IMR-90 (cell line): ENCODE results near the gene NUDT3. TPM values are rescaled to one million over a fixed set of nuclear protein-coding genes. Genes with fewer than 3 reads are reported as not detected.

Experiments
- ATAC-seq: fragments of 200-7000 bp; cut with Tn5 transposase; 2 replicates; pipeline ENCODE4 v1.9.1; 2020; ENCODE audit warnings: low read depth, mild to moderate bottlenecking, moderate library complexity
- BruUV-seq: library from RNA; stranded (reverse); fragments of 400-500 nt; replicated peaks from 2 replicates; lab custom pipeline; 2021; lab: Mats Ljungman, UMichigan
- CTCF ChIA-PET: fragments of 300-600 bp; formaldehyde crosslinking; extraction: SDS; loops from one replicate; lab custom pipeline; 2021; ENCODE audit warnings: antibody characterized with exemption; lab: Yijun Ruan, JAX
- POLR2A ChIA-PET: fragments of 300-600 bp; sonication (Branson Sonifier 250); formaldehyde crosslinking; loops from one replicate; lab custom pipeline; 2022; ENCODE audit warnings: antibody characterized with exemption; ENCODE audit not compliant: unreplicated experiment; lab: Charles Lee
- DNase-seq: peaks from one replicate; pipeline ENCODE4 v3.0.0; 2013
- H2AFZ ChIP-seq: replicated peaks from 2 replicates; pipeline ENCODE3; 2013; ENCODE audit warnings: low read length, mild to moderate bottlenecking; ENCODE audit not compliant: poor library complexity
- H2AK5ac ChIP-seq: 2 replicates; pipeline ENCODE4 v1.6.1; 2013; ENCODE audit warnings: low read depth, low read length, inconsistent platforms
- H2AK9ac ChIP-seq: replicated peaks from 2 replicates; pipeline ENCODE3; 2013; ENCODE audit warnings: mild to moderate bottlenecking, low read depth, low read length, moderate library complexity; ENCODE audit not compliant: poor library complexity
- H2BK120ac ChIP-seq: 2 replicates; pipeline ENCODE4 v1.6.1; 2013; ENCODE audit warnings: low read depth, low read length, inconsistent platforms
- H2BK15ac ChIP-seq: 3 replicates; pipeline ENCODE4 v1.6.1; 2013; ENCODE audit warnings: low read depth, low read length, inconsistent platforms
- H2BK20ac ChIP-seq: 2 replicates; pipeline ENCODE4 v1.6.1; 2013; ENCODE audit warnings: low read depth, mild to moderate bottlenecking, inconsistent platforms, low read length, moderate library complexity
- H2BK5ac ChIP-seq: 2 replicates; pipeline ENCODE4 v1.6.1; 2013; ENCODE audit warnings: mild to moderate bottlenecking, low read depth, low read length, inconsistent platforms; ENCODE audit not compliant: poor library complexity, severe bottlenecking
- H3K14ac ChIP-seq: replicated peaks from 2 replicates; pipeline ENCODE4 v1.6.1; 2013; ENCODE audit warnings: low read depth, low read length, inconsistent platforms
- H3K18ac ChIP-seq: 2 replicates; pipeline ENCODE4 v1.6.1; 2013; ENCODE audit warnings: low read depth, low read length, control low read depth
- H3K23ac ChIP-seq: 2 replicates; pipeline ENCODE4 v1.6.1; 2013; ENCODE audit warnings: low read depth, low read length, inconsistent platforms
- H3K27ac ChIP-seq: 2 replicates; pipeline ENCODE4 v1.5.1; 2013; ENCODE audit warnings: mild to moderate bottlenecking, control low read depth, low read length; ENCODE audit not compliant: insufficient read depth
- H3K27me3 ChIP-seq: 2 replicates; pipeline ENCODE4 v1.6.1; 2013; ENCODE audit warnings: low read length; ENCODE audit not compliant: control insufficient read depth, insufficient read depth
- H3K36me3 ChIP-seq: 2 replicates; pipeline ENCODE4 v1.6.1; 2013; ENCODE audit warnings: low read length, mixed read lengths; ENCODE audit not compliant: control insufficient read depth, insufficient read depth
- H3K4ac ChIP-seq: 2 replicates; pipeline ENCODE4 v1.6.1; 2013; ENCODE audit warnings: low read depth, low read length, inconsistent platforms
- H3K4me1 ChIP-seq: 2 replicates; pipeline ENCODE4 v1.6.1; 2013; ENCODE audit warnings: low read length, mixed read lengths; ENCODE audit not compliant: control insufficient read depth, insufficient read depth
- H3K4me2 ChIP-seq: 2 replicates; pipeline ENCODE4 v1.6.1; 2013; ENCODE audit warnings: low read depth, mild to moderate bottlenecking, control low read depth, low read length, moderate library complexity
- H3K4me3 ChIP-seq: 2 replicates; pipeline ENCODE4 v1.5.1; 2013; ENCODE audit warnings: low read depth, mild to moderate bottlenecking, control low read depth, low read length, moderate library complexity; ENCODE audit not compliant: insufficient read depth
- H3K56ac ChIP-seq: 2 replicates; pipeline ENCODE4 v1.6.1; 2013; ENCODE audit warnings: low read length, inconsistent platforms; ENCODE audit not compliant: insufficient read depth; ENCODE audit errors: extremely low read depth
- H3K79me1 ChIP-seq, 2 experiments: 2 replicates each; pipeline ENCODE4 v1.6.1; 2013; ENCODE audit warnings: low read length in 2 of 2, inconsistent platforms in 1 of 2, low read depth in 1 of 2
- H3K9ac ChIP-seq: 2 replicates; pipeline ENCODE4 v1.6.1; 2013; ENCODE audit warnings: low read depth, low read length, control low read depth
- H3K9me1 ChIP-seq: 2 replicates; pipeline ENCODE4 v1.6.1; 2013; ENCODE audit warnings: low read length, inconsistent platforms; ENCODE audit not compliant: insufficient read depth
- H3K9me3 ChIP-seq: 2 replicates; pipeline ENCODE4 v1.6.1; 2013; ENCODE audit warnings: low read length; ENCODE audit not compliant: control insufficient read depth, insufficient read depth
- H4K20me1 ChIP-seq: 2 replicates; pipeline ENCODE4 v1.6.1; 2013; ENCODE audit warnings: low read length, inconsistent platforms; ENCODE audit not compliant: insufficient read depth
- H4K5ac ChIP-seq: 2 replicates; pipeline ENCODE4 v1.6.1; 2013; ENCODE audit warnings: mild to moderate bottlenecking, low read depth, low read length, control low read depth
- H4K8ac ChIP-seq, 2 experiments: 2 replicates each; pipeline ENCODE4 v1.6.1; 2013; ENCODE audit warnings: low read depth in 2 of 2, low read length in 2 of 2, control low read depth in 1 of 2, inconsistent platforms in 1 of 2
- H4K91ac ChIP-seq: 2 replicates; pipeline ENCODE4 v1.6.1; 2013; ENCODE audit warnings: low read depth, low read length, inconsistent platforms; ENCODE audit not compliant: insufficient read depth
- BHLHE40 ChIP-seq: fragments of 150-350 bp; IDR thresholded peaks from 2 replicates; pipeline ENCODE4 v1.6.1; 2016; ENCODE audit warnings: mild to moderate bottlenecking, low read depth, low read length
- CHD1 ChIP-seq: IDR thresholded peaks from 2 replicates; pipeline ENCODE4 v1.6.1; 2012; ENCODE audit warnings: low read depth, low read length, improper control_type of control experiment
- MXI1 ChIP-seq: IDR thresholded peaks from 2 replicates; pipeline ENCODE4 v1.6.1; 2012; ENCODE audit warnings: low read depth, mild to moderate bottlenecking, low read length, moderate library complexity, borderline replicate concordance
- NFE2L2 ChIP-seq: fragments of 150-350 bp; IDR thresholded peaks from 2 replicates; pipeline ENCODE4 v1.6.1; 2016; ENCODE audit warnings: low read depth, mild to moderate bottlenecking, low read length
- WGBS, 2 experiments: methylation state at CpG; one replicate each; pipeline versions ENCODE4 v1.1.5 to v1.1.7; 2013; ENCODE audit warnings: missing lambda C conversion rate in 2 of 2; ENCODE audit not compliant: insufficient read length in 1 of 2; ENCODE audit errors: extremely low coverage in 2 of 2; 5-methylcytosine and 5-hydroxymethylcytosine counted together
- dilution Hi-C: fragments of 300-500 bp; cut with HindIII; formaldehyde crosslinking; loops from one replicate; pipeline ENCODE4 v1.14.3; 2018; ENCODE audit warnings: low sequenced_read_pairs; ENCODE audit not compliant: unreplicated experiment
- in situ Hi-C: fragments of 300-500 bp; cut with MboI; formaldehyde crosslinking; loops from 3 replicates; pipeline ENCODE4 v1.14.3; 2019; ENCODE audit warnings: low sequenced_read_pairs, inconsistent platforms, mixed read lengths
- intact Hi-C: fragments of 100-400 bp; cut with micrococcal nuclease; formaldehyde crosslinking; loops from 2 replicates; pipeline ENCODE4 v1.10.0; 2022
- polyA plus RNA-seq, 3 experiments: library from polyadenylated mRNA; depleted of rRNA; stranded (reverse); fragments of >200 nt; gene quantifications; 2 replicates each; pipeline ENCODE4 v1.2.3, GENCODE V29; 2012; ENCODE audit warnings: low replicate concordance in 1 of 3
- total RNA-seq: library from RNA; depleted of rRNA; stranded (reverse); fragments of >200 nt; gene quantifications from 2 replicates; pipeline ENCODE4 v1.2.3, GENCODE V29; 2012
- TF ChIP-seq, protein P1 (sequence below): conservative IDR thresholded peaks from 2 replicates; pipeline ENCODE4 v1.5.1; 2012; ENCODE audit warnings: mild to moderate bottlenecking, low read depth, low read length, improper control_type of control experiment

The NUDT3 gene
- total and polyA plus RNA-seq, 2 of the 4 experiments (the other 2 are of a cell fraction): 10.1 to 17.2 TPM

DNA sequence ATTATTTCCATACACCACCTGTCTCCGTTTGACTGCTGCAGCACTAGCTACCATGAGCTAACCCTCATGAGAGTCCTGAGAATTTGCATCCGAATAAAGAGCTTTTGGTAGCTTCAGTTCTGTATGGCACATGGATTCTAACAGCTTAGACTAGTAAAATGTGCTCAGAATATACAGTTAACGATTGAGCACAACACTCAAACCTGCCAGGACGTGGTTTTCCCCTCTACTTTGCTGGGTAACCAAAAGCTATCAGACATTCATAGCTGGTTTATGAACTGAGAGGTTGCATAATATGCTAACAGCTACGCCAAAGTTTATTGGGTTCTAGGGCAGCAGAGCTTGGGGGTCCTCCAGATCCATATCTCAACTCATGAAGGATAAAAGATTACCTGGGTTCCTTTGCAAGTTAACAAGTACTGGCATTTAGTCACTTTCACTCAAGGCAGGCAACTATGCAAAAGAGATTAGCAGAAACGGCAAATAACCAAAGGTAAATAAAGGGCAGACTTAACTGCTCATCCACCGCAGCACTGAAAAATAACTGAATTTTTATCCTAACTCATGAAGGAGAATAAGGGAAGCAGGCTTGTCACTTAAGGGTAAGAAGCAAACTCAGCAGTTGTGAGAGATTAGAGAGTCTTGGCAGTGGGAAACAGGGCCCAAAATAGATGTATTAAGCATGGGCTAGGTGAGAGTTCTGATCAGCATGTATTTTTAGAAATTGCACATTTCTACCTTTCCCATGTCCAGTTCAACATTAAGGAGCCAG lies 29.4 kb downstream of the NUDT3 start:
- intact Hi-C loops: no loop called here
- Histone ChIP-seq H3K56ac (no peak overlapping the region), H3K36me3 (no peaks in the 10 kb centered on the region), H3K27ac (no peak overlapping the region), H2AK9ac (no peak overlapping the region), H3K9me3 (no peaks in the 10 kb centered on the region), H4K91ac (no peak overlapping the region), H3K79me1 (peaks cover 38 to 66% of the 10 kb centered on the region in 2 experiments), H4K20me1 (peaks cover 48% of the 10 kb centered on the region), H2AFZ (no peak overlapping the region), H3K23ac (0 out of 2 replicates have a peak overlapping the region, but pooled peaks have one; percentile 23), H2AK5ac (no peak overlapping the region; the same call in 1 of the 2 replicates), H3K4me1 (peaks cover 9% of the 10 kb centered on the region), H2BK120ac (no peak overlapping the region), H3K4me3 (no peak overlapping the region), H2BK5ac (no peak overlapping the region), H4K5ac (no peak overlapping the region), H3K4me2 (no peak overlapping the region), H4K8ac (no peak overlapping the region), H3K4ac (no peak overlapping the region), H2BK15ac (no peak overlapping the region), H3K9me1 (peaks cover 3% of the 10 kb centered on the region; the same call in 1 of the 2 replicates), H3K18ac (no peak overlapping the region), H3K27me3 (no peaks in the 10 kb centered on the region), H3K14ac (no peak overlapping the region), H3K9ac (no peak overlapping the region), H2BK20ac (no peak overlapping the region)
- 89% methylated on average over 1 of the region's 7 CpGs; no CpG with 5 or more reads in 1 of the 2 experiments for WGBS, 2 experiments
- ATAC-seq: no peak
- BruUV-seq: no TSS peak
- no peak for DNase-seq
- in situ Hi-C loops: no loop called here
- ChIA-PET CTCF (interaction anchor here (0.6 kb wide), 1 partner anchor 15 kb away, joined by 3 read pairs; no protein-coding TSS in a partner anchor), POLR2A (no interaction called here)
- no peak for TF ChIP-seq NFE2L2
- TF ChIP-seq BHLHE40: no peak
- TF ChIP-seq, protein P1, sequence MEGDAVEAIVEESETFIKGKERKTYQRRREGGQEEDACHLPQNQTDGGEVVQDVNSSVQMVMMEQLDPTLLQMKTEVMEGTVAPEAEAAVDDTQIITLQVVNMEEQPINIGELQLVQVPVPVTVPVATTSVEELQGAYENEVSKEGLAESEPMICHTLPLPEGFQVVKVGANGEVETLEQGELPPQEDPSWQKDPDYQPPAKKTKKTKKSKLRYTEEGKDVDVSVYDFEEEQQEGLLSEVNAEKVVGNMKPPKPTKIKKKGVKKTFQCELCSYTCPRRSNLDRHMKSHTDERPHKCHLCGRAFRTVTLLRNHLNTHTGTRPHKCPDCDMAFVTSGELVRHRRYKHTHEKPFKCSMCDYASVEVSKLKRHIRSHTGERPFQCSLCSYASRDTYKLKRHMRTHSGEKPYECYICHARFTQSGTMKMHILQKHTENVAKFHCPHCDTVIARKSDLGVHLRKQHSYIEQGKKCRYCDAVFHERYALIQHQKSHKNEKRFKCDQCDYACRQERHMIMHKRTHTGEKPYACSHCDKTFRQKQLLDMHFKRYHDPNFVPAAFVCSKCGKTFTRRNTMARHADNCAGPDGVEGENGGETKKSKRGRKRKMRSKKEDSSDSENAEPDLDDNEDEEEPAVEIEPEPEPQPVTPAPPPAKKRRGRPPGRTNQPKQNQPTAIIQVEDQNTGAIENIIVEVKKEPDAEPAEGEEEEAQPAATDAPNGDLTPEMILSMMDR: no peak
- no peak for TF ChIP-seq MXI1
- TF ChIP-seq CHD1: no peak
- dilution Hi-C loops: no loop called here
